HG03135 (cell line): ENCODE results near the gene TMEM259.

ENCODE experiments used
- ATAC-seq: cut with Tn5 transposase; IDR thresholded peaks from one replicate; pipeline ENCODE4 v1.9.1; 2021; ENCODE audit warnings: mild to moderate bottlenecking, moderate library complexity; ENCODE audit not compliant: unreplicated experiment

TMEM259 gene

GRCh38 chr19:1020868-1021425 is at the start of gene TMEM259:
Gene TMEM259 (minus strand): TSS chr19:1021123. CDS start chr19:1020996, 127 bp downstream.
- ATAC-seq: peak; percentile 75

GRCh38 chr19:1070576-1070930 is 49.6 kb upstream of the TMEM259 start:
- no peak for ATAC-seq

GRCh38 chr19:1069009-1069779 is 48.3 kb upstream of the TMEM259 start:
- no peak for ATAC-seq

- no peak for ATAC-seq
These were observed 47.4 kb upstream of the TMEM259 start for GRCh38 chr19:1068009-1069001.

- ATAC-seq: peak; percentile 14
These were observed 46.5 kb upstream of the TMEM259 start for GRCh38 chr19:1067341-1067957.

- ATAC-seq: peak; percentile 33
These were observed 45.9 kb upstream of the TMEM259 start, which contains the start of gene ARHGAP45 for GRCh38 chr19:1066748-1067340. Gene ARHGAP45 (plus strand): TSS chr19:1067167. CDS start chr19:1067406, 239 bp downstream.

GRCh38 chr19:1066251-1066747 is 45.4 kb upstream of the TMEM259 start:
- ATAC-seq: no peak

- ATAC-seq: no peak
These were observed 44.7 kb upstream of the TMEM259 start for GRCh38 chr19:1065606-1066109.

- ATAC-seq: no peak
These were observed 44.0 kb upstream of the TMEM259 start for GRCh38 chr19:1064661-1065605.

- no peak for ATAC-seq
These were observed 43.2 kb upstream of the TMEM259 start for GRCh38 chr19:1063909-1064660.

GRCh38 chr19:1063030-1063908 is 42.3 kb upstream of the TMEM259 start:
- ATAC-seq: no peak

GRCh38 chr19:1062387-1063029 is 41.6 kb upstream of the TMEM259 start:
- ATAC-seq: no peak

GRCh38 chr19:1061987-1062386 is 41.1 kb upstream of the TMEM259 start:
- ATAC-seq: no peak

- ATAC-seq: no peak
These were observed 39.8 kb upstream of the TMEM259 start for GRCh38 chr19:1060689-1061088.

GRCh38 chr19:1058112-1058511 is 37.2 kb upstream of the TMEM259 start:
- no peak for ATAC-seq

GRCh38 chr19:1057176-1057855 is 36.4 kb upstream of the TMEM259 start:
- no peak for ATAC-seq
